K562 (cell line): ENCODE measurements around the gene PDK3. TPM values are rescaled to one million over a fixed set of nuclear protein-coding genes. Genes with fewer than 3 reads are reported as not detected.
A peak's percentile ranks its signal among the peaks of the same experiment; 100 is the strongest.

Experiments used
- ATAC-seq: fragments of 200-7000 bp; cut with Tn5 transposase; 3 replicates; pipeline ENCODE4 v1.9.1; 2020; ENCODE audit warnings: moderate library complexity
- Bru-seq: library from RNA; stranded (reverse); fragments of 400-500 nt; gene quantifications from one replicate; lab custom pipeline; 2021; lab: Mats Ljungman, UMichigan
- BruChase-seq, 2 experiments: library from RNA; stranded (reverse); fragments of 400-500 nt; gene quantifications; one replicate each; lab custom pipeline; 2021; lab: Mats Ljungman, UMichigan
- BruUV-seq: library from RNA; stranded (reverse); fragments of 400-500 nt; replicated peaks from 2 replicates; lab custom pipeline; 2021; lab: Mats Ljungman, UMichigan
- CTCF ChIA-PET: fragments of 300-600 bp; formaldehyde crosslinking; extraction: SDS; loops from one replicate; lab custom pipeline; 2021; ENCODE audit warnings: low intra/inter-chr PET ratio; lab: Yijun Ruan, JAX
- POLR2A ChIA-PET: fragments of 300-600, 350-650 bp; sonication (Branson Sonifier 250); formaldehyde crosslinking; extraction: SDS; loops from one replicate; lab custom pipeline; 2021; ENCODE audit warnings: antibody characterized with exemption, inconsistent platforms; lab: Yijun Ruan, JAX
- DNase-seq, 4 experiments: peaks; one replicate each; pipeline versions ENCODE4 v3.0.0 to v3.0.0-alpha.2; 2011 to 2018; ENCODE audit warnings: low spot score in 3 of 4, mixed read lengths in 3 of 4; ENCODE audit errors: extremely low read depth in 1 of 4
- FAIRE-seq: peaks from 2 replicates; lab custom pipeline; 2011; peaks lifted over from hg19 to GRCh38; lab: Jason Lieb, UNC
- H2AFZ ChIP-seq: 2 replicates; pipeline ENCODE4 v1.6.0; 2011; ENCODE audit warnings: low read depth, low read length, control low read depth, inconsistent platforms
- H3K27ac ChIP-seq: fragments of 200-600 bp; 3 replicates; pipeline ENCODE4 v1.8.0; 2011; ENCODE audit warnings: low read depth, mild to moderate bottlenecking, control low read depth, inconsistent platforms, low read length, moderate library complexity, mixed read lengths; ENCODE audit errors: extremely low read depth
- H3K27me3 ChIP-seq, 2 experiments: fragments of 300-600 bp in 1 of 2; 2 replicates in 1 of 2; 3 replicates in 1 of 2; pipeline versions ENCODE4 v1.6.0 to v1.8.0; 2011; ENCODE audit warnings: inconsistent platforms in 2 of 2, low read length in 2 of 2, mild to moderate bottlenecking in 1 of 2, mixed read lengths in 1 of 2, moderate library complexity in 1 of 2; ENCODE audit not compliant: control insufficient read depth in 2 of 2, insufficient read depth in 2 of 2
- H3K36me3 ChIP-seq: fragments of 300-600 bp; 3 replicates; pipeline ENCODE4 v1.8.0; 2011; ENCODE audit warnings: mild to moderate bottlenecking, low read length, inconsistent platforms; ENCODE audit not compliant: control insufficient read depth, insufficient read depth
- H3K4me1 ChIP-seq, 2 experiments: fragments of 200-600 bp in 1 of 2; replicated peaks in 1 of 2; 2 replicates in 1 of 2; 3 replicates in 1 of 2; pipeline versions ENCODE4 v1.5.1 to v1.8.0; 2011; ENCODE audit warnings: inconsistent platforms in 2 of 2, low read length in 2 of 2, mild to moderate bottlenecking in 1 of 2, mixed read lengths in 1 of 2, moderate library complexity in 1 of 2; ENCODE audit not compliant: control insufficient read depth in 2 of 2, insufficient read depth in 2 of 2
- H3K4me2 ChIP-seq: 2 replicates; pipeline ENCODE4 v1.6.1; 2011; ENCODE audit warnings: low read length, control low read depth, inconsistent platforms, mixed read lengths; ENCODE audit not compliant: insufficient read depth
- H3K4me3 ChIP-seq: fragments of 200-600 bp; sonication (generic), shearing (Covaris generic); 2 replicates; pipeline ENCODE4 v1.5.1; 2016; ENCODE audit warnings: control low read depth, inconsistent platforms
- H3K79me2 ChIP-seq: fragments of 200-600 bp; 3 replicates; pipeline ENCODE4 v1.8.0; 2011; ENCODE audit warnings: low read length, inconsistent platforms; ENCODE audit not compliant: control insufficient read depth, insufficient read depth
- H3K9ac ChIP-seq, 2 experiments: 2 replicates each; pipeline versions ENCODE4 v1.6.0 to v1.6.1; 2011; ENCODE audit warnings: low read depth in 2 of 2, low read length in 2 of 2, control low read depth in 1 of 2, inconsistent platforms in 1 of 2, mild to moderate bottlenecking in 1 of 2, mixed read lengths in 1 of 2; ENCODE audit not compliant: insufficient read depth in 1 of 2
- H3K9me1 ChIP-seq: one replicate; pipeline ENCODE4 v1.6.0; 2011; ENCODE audit warnings: inconsistent platforms, mild to moderate bottlenecking, low read length, moderate library complexity; ENCODE audit not compliant: control insufficient read depth, insufficient read depth
- H3K9me3 ChIP-seq: replicated peaks from 2 replicates; pipeline ENCODE4 v1.5.1; 2011; ENCODE audit warnings: low read depth, low read length, inconsistent platforms; ENCODE audit not compliant: control insufficient read depth, insufficient read depth
- H4K20me1 ChIP-seq: replicated peaks from 2 replicates; pipeline ENCODE4 v1.6.1; 2011; ENCODE audit warnings: low read length, inconsistent platforms, mixed read lengths; ENCODE audit not compliant: control insufficient read depth, insufficient read depth
- ASH1L ChIP-seq: fragments of 450-650 bp; IDR thresholded peaks from 2 replicates; pipeline ENCODE4 v1.6.1; 2018; ENCODE audit warnings: borderline replicate concordance, mild to moderate bottlenecking, low read depth; ENCODE audit not compliant: partially characterized antibody
- IRF2 ChIP-seq: sonication (generic); formaldehyde crosslinking; IDR thresholded peaks from 2 replicates; pipeline ENCODE4 v1.8.1; 2022; ENCODE audit warnings: mild to moderate bottlenecking, missing genetic modification reagents
- MAZ ChIP-seq, 2 experiments: fragments of 450-650 bp in 1 of 2; sonication (generic) in 1 of 2; formaldehyde crosslinking; IDR thresholded peaks in 1 of 2; conservative IDR thresholded peaks in 1 of 2; 2 replicates each; pipeline versions ENCODE4 v1.4.0 to v1.5.0; 2020; ENCODE audit warnings: mild to moderate bottlenecking in 1 of 2, missing genetic modification reagents in 1 of 2
- RHOXF2B ChIP-seq: fragments of 250-450 bp; sonication (Bioruptor Pico); conservative IDR thresholded peaks from 2 replicates; pipeline ENCODE4 v1.5.1; 2021
- SIN3A ChIP-seq, 2 experiments: fragments of 150-350 bp in 1 of 2; IDR thresholded peaks; 2 replicates each; pipeline ENCODE4 v1.6.1; 2011 to 2016; ENCODE audit warnings: borderline replicate concordance in 2 of 2, low read depth in 2 of 2, low read length in 2 of 2, mild to moderate bottlenecking in 2 of 2, moderate library complexity in 2 of 2; ENCODE audit not compliant: control insufficient read depth in 1 of 2
- SMAD4 ChIP-seq: fragments of 250-450 bp; sonication (Bioruptor Pico); conservative IDR thresholded peaks from 2 replicates; pipeline ENCODE4 v1.8.0; 2021; ENCODE audit warnings: inconsistent platforms, mild to moderate bottlenecking, moderate library complexity
- ZBTB11 ChIP-seq, 3 experiments: fragments of 200-800 bp in 1 of 3; fragments of 250-450 bp in 1 of 3; fragments of 450-650 bp in 1 of 3; sonication (Bioruptor Pico) in 1 of 3; sonication (Bioruptor generic) in 1 of 3; formaldehyde crosslinking in 1 of 3; IDR thresholded peaks; 2 replicates each; pipeline versions ENCODE4 v1.6.1 to v1.8.0; 2016 to 2022; ENCODE audit warnings: mild to moderate bottlenecking in 2 of 3, missing genetic modification characterization in 2 of 3, missing compliant biosample characterization in 1 of 3, moderate library complexity in 1 of 3
- WGBS: fragments of 100-300 bp; shearing (Covaris generic); methylation state at CpG from one replicate; pipeline ENCODE4 v1.1.6; 2016; ENCODE audit warnings: low coverage, mixed read lengths; ENCODE audit not compliant: insufficient coverage; ENCODE audit errors: missing lambda C conversion rate; 5-methylcytosine and 5-hydroxymethylcytosine counted together
- in situ Hi-C: fragments of 300-500 bp; cut with MboI; formaldehyde crosslinking; loops from 4 replicates; pipeline ENCODE4 v1.15.0; 2018; ENCODE audit warnings: inconsistent platforms, mixed read lengths
- intact Hi-C: fragments of 100-400 bp; cut with micrococcal nuclease; formaldehyde crosslinking; loops from 2 replicates; pipeline ENCODE4 v1.14.2; 2022
- long read RNA-seq, 3 experiments: library from polyadenylated mRNA in 2 of 3; library from RNA in 1 of 3; unstranded in 2 of 3; stranded (forward) in 1 of 3; transcript quantifications; one replicate each; pipeline ENCODE4 v2.0.0, GENCODE V29; 2019 to 2022
- polyA minus RNA-seq, 3 experiments: library from RNA; depleted of rRNA, polyadenylated mRNA; stranded (reverse); fragments of >200 nt; gene quantifications; 2 replicates each; pipeline ENCODE4 v1.2.3, GENCODE V29; 2011
- polyA plus RNA-seq, 8 experiments: library from polyadenylated mRNA; depleted of rRNA in 4 of 8; stranded (reverse) in 5 of 8; unstranded in 3 of 8; fragments of >200 nt; fragmentation: Nextera tagmentation in 2 of 8; fragmentation: Illumina TruSeq in 1 of 8; extraction: Ambion mirVana in 2 of 8; extraction: Trizol in 1 of 8; gene quantifications; 2 replicates each; pipeline versions ENCODE4 v1.2.1 to v1.2.3, GENCODE V29; 2011 to 2014; ENCODE audit warnings: inconsistent platforms in 1 of 8, missing spikeins in 1 of 8
- total RNA-seq, 7 experiments: library from RNA; depleted of rRNA in 6 of 7; stranded (reverse); fragments of >200 nt in 6 of 7; fragmentation: Illumina TruSeq in 2 of 7; extraction: Trizol in 2 of 7; gene quantifications; 2 replicates each; pipeline versions ENCODE4 v1.2.1 to v1.2.3, GENCODE V29; 2011 to 2021; ENCODE audit warnings: low replicate concordance in 1 of 7
- TF ChIP-seq, protein P1 (sequence below): fragments of 450-650 bp; IDR thresholded peaks from 2 replicates; pipeline ENCODE4 v1.6.1; 2016; ENCODE audit warnings: low read depth, mild to moderate bottlenecking, moderate library complexity
- TF ChIP-seq, protein P2 (sequence below), 2 experiments: fragments of 450-650 bp in 1 of 2; sonication (generic) in 1 of 2; formaldehyde crosslinking; conservative IDR thresholded peaks; 2 replicates each; pipeline versions ENCODE4 v1.4.0 to v1.8.1; 2020 to 2022; ENCODE audit warnings: mild to moderate bottlenecking in 1 of 2, missing genetic modification reagents in 1 of 2

Gene PDK3
- 0.39 and 2.7 TPM in 2 replicates for total RNA-seq (2011; cell fraction: chromatin; rRNA removed; ENCODE audit: low replicate concordance)
- total RNA-seq (2011; cell fraction: nucleolus; rRNA removed), result 0.39 and 1.0 TPM in 2 replicates
- total RNA-seq (2011; cell fraction: nucleoplasm; rRNA removed), result 0.61 and 0.81 TPM in 2 replicates
- total RNA-seq (2014; rRNA removed) (0.69 and 0.95 TPM in 2 replicates), total RNA-seq (2014; rRNA removed; fragmentation: Illumina TruSeq; extraction: Trizol) (0.95 and 1.2 TPM in 2 replicates), total RNA-seq (2015; rRNA removed; fragmentation: Illumina TruSeq; extraction: Trizol) (0.72 and 0.91 TPM in 2 replicates), total RNA-seq (2021) (1.0 TPM in 2 replicates), polyA plus RNA-seq (2011; rRNA removed) (1.6 and 4.9 TPM in 2 replicates), polyA plus RNA-seq (2014; fragmentation: Illumina TruSeq; extraction: Trizol) (0.79 and 1.3 TPM in 2 replicates), polyA plus RNA-seq (2014; fragmentation: Nextera tagmentation; extraction: Ambion mirVana) (under 1 TPM; 0.20 to 0.29 TPM), polyA plus RNA-seq (2014; rRNA removed) (1.1 and 1.4 TPM in 2 replicates), polyA minus RNA-seq (2011; rRNA and poly(A)+ RNA removed) (1.4 and 4.2 TPM in 2 replicates), Bru-seq, nascent RNA (percentile 30 among the genes with signal in this experiment), BruChase-seq, experiment 1, labeled RNA remaining after a 2-hour chase (percentile 29 among the genes with signal in this experiment), BruChase-seq, experiment 2, labeled RNA remaining after a 6-hour chase (percentile 32 among the genes with signal in this experiment)
- polyA plus RNA-seq (2011; cell fraction: cytosol; rRNA removed), result 1.2 and 1.8 TPM in 2 replicates
- 0.79 and 1.00 TPM in 2 replicates for polyA plus RNA-seq (2011; cell fraction: nucleus; rRNA removed)
- 1.2 and 1.4 TPM in 2 replicates for polyA plus RNA-seq (2012)
- polyA minus RNA-seq (2011; cell fraction: cytosol; rRNA and poly(A)+ RNA removed), result 1.2 and 1.5 TPM in 2 replicates
- 0.22 and 0.54 TPM in 2 replicates for polyA minus RNA-seq (2011; cell fraction: nucleus; rRNA and poly(A)+ RNA removed)
- long read RNA-seq, experiment 1, result 0 reads
- long read RNA-seq, experiment 2, partial matches to known transcripts, result 0 of 3 reads
- long read RNA-seq, experiment 2, other reads (novel, unspliced or antisense), result 2 of 3 reads
- long read RNA-seq, experiment 3, partial matches to known transcripts, result 0 of 3 reads
- long read RNA-seq, experiment 3, other reads (novel, unspliced or antisense), result 0 of 3 reads

DNA sequence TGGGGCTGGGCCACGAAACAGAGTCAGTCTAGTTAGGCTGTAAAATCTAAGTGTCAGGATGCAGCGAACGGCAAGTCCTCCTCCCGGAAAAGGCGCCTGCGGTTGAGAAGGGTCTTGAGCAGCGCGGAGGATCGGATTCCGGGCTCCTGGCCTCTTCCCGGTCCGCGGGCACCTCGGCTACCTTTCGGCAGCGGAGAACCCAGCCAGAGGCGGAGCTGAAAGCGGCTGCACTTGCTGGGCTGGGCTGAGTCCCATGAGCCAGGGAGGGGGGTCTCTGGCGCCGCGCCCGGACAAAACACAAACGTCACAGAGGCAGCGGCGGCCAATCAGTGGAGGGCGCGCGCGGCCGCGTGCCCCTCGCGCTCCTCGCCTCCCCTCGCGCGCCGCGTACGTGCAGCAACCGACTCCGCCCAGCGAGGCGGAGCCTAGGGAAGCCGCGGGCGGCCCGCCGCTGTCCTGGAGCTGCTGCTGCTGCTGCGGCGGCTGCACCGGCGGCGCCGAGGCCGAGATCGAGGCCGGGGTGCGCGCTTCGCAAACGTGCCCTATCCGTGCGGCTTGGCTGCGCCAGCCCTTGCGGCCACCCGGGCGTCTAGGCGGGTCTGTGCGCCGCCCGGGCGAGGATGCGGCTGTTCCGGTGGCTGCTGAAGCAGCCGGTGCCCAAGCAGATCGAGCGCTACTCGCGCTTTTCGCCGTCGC, at the start of gene PDK3:
Gene PDK3 (plus strand): TSS at position 451 of the 696 bp plus-strand sequence. CDS start 170 bp downstream, at position 621.
- H3K36me3 ChIP-seq, result no peaks in the 10 kb centered on the region
- 4% methylated on average over 36 of the region's 83 CpGs for WGBS
- H2AFZ ChIP-seq, result peak within 1 kb of the TSS; percentile 93
- no TSS peak for BruUV-seq
- peaks cover 2 to 11% of the 10 kb centered on the region in 2 experiments; a peak in 2 of 5 replicates for H3K27me3 ChIP-seq
- ATAC-seq, result peak; percentile 100
- peaks cover 0 to 13% of the 10 kb centered on the region in 2 experiments; a peak in 3 of 5 replicates for H3K4me1 ChIP-seq
- intact Hi-C loops, result no loop called here
- H4K20me1 ChIP-seq, result no peaks in the 10 kb centered on the region
- FAIRE-seq, result no peak
- ChIA-PET CTCF (no interaction called here), POLR2A (interaction anchor here (0.7 kb wide), 1 partner anchor 472 kb away, joined by 4 read pairs; no protein-coding TSS in a partner anchor)
- in situ Hi-C loops, result no loop called here
- no peak within 1 kb of the TSS for H3K27ac ChIP-seq
- DNase-seq, result peak; percentile 86 to 91 (median 88)
- H3K9ac ChIP-seq, result peak within 1 kb of the TSS; percentile 41 to 87
- H3K4me3 ChIP-seq, result peak within 1 kb of the TSS; percentile 49
- H3K4me2 ChIP-seq, result peak within 1 kb of the TSS; percentile 72
- no peaks in the 10 kb centered on the region for H3K9me3 ChIP-seq
- no peaks in the 10 kb centered on the region for H3K9me1 ChIP-seq
- no peaks in the 10 kb centered on the region for H3K79me2 ChIP-seq
- no peak for TF ChIP-seq ASH1L
- TF ChIP-seq RHOXF2B (CRISPR knock-in tag), result no peak
- no peak for TF ChIP-seq IRF2 (CRISPR knock-in tag)
- TF ChIP-seq, protein P1, sequence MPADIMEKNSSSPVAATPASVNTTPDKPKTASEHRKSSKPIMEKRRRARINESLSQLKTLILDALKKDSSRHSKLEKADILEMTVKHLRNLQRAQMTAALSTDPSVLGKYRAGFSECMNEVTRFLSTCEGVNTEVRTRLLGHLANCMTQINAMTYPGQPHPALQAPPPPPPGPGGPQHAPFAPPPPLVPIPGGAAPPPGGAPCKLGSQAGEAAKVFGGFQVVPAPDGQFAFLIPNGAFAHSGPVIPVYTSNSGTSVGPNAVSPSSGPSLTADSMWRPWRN, result peak; percentile 56; the same call in 1 of the 2 replicates
- no peak for TF ChIP-seq SIN3A (IDR thresholded peaks at IDR 0.05; ENCODE audit: borderline replicate concordance in 2 of 2, control insufficient read depth in 1 of 2, low read depth in 2 of 2, low read length in 2 of 2)
- TF ChIP-seq, protein P2, sequence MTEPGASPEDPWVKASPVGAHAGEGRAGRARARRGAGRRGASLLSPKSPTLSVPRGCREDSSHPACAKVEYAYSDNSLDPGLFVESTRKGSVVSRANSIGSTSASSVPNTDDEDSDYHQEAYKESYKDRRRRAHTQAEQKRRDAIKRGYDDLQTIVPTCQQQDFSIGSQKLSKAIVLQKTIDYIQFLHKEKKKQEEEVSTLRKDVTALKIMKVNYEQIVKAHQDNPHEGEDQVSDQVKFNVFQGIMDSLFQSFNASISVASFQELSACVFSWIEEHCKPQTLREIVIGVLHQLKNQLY (CRISPR knock-in tag; conservative IDR thresholded peaks at IDR 0.05), result no peak
- 0 out of 6 replicates have a peak, but pooled peaks of 1 of the 3 experiments have one; percentile 34 for TF ChIP-seq ZBTB11 (CRISPR knock-in tag; IDR thresholded peaks at IDR 0.05)
- TF ChIP-seq SMAD4 (CRISPR knock-in tag), result no peak
- TF ChIP-seq MAZ (CRISPR knock-in tag; conservative IDR thresholded peaks at IDR 0.05 in 1 of 2, IDR thresholded peaks at IDR 0.05 in 1 of 2), result peak in 1 of 2 experiments; percentile 46; a peak in 1 of 4 replicates
